DND-41 (cell line): Measurements from ENCODE around the gene PLA1A.

Source experiments
- EZH2 ChIP-seq: IDR thresholded peaks from 3 replicates; pipeline ENCODE4 v1.6.1; 2012; ENCODE audit warnings: borderline replicate concordance, low read depth, mild to moderate bottlenecking, moderate library complexity, low read length, inconsistent platforms; ENCODE audit not compliant: severe bottlenecking
- TF ChIP-seq, protein P1 (sequence below): IDR thresholded peaks from 2 replicates; pipeline ENCODE4 v1.5.1; 2012; ENCODE audit warnings: borderline replicate concordance, low read length, moderate library complexity, mild to moderate bottlenecking; ENCODE audit not compliant: poor library complexity, severe bottlenecking; ENCODE audit errors: extremely low read depth

DNA sequence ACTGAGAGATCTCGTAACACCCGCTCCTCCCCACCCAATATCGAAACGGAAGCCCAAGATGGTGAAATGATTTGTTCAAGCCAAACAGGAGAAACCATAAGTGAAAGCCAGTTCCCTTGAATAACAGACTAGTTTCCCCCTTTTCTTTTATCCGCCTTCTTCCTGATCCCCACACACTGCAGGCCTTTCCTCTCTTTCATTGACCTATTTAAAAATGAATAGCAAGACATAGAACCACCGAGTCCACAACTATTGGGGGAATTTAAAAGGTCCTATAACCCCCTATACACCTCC is 79.9 kb downstream of the PLA1A start:
- TF ChIP-seq, protein P1, sequence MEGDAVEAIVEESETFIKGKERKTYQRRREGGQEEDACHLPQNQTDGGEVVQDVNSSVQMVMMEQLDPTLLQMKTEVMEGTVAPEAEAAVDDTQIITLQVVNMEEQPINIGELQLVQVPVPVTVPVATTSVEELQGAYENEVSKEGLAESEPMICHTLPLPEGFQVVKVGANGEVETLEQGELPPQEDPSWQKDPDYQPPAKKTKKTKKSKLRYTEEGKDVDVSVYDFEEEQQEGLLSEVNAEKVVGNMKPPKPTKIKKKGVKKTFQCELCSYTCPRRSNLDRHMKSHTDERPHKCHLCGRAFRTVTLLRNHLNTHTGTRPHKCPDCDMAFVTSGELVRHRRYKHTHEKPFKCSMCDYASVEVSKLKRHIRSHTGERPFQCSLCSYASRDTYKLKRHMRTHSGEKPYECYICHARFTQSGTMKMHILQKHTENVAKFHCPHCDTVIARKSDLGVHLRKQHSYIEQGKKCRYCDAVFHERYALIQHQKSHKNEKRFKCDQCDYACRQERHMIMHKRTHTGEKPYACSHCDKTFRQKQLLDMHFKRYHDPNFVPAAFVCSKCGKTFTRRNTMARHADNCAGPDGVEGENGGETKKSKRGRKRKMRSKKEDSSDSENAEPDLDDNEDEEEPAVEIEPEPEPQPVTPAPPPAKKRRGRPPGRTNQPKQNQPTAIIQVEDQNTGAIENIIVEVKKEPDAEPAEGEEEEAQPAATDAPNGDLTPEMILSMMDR: no peak
- no peak for TF ChIP-seq EZH2
